VCaP (cell line): ENCODE results near the gene TMEM94.
A peak's percentile ranks its signal among the peaks of the same experiment; 100 is the strongest.

Experiments used
- H3K27ac ChIP-seq: fragments of 450-650 bp; 2 replicates; pipeline ENCODE4 v1.5.1; 2017
- TF ChIP-seq, protein P1 (sequence below): fragments of 450-650 bp; conservative IDR thresholded peaks from 2 replicates; pipeline ENCODE4 v1.5.1; 2017; ENCODE audit warnings: mild to moderate bottlenecking, moderate library complexity

The TMEM94 gene

DNA sequence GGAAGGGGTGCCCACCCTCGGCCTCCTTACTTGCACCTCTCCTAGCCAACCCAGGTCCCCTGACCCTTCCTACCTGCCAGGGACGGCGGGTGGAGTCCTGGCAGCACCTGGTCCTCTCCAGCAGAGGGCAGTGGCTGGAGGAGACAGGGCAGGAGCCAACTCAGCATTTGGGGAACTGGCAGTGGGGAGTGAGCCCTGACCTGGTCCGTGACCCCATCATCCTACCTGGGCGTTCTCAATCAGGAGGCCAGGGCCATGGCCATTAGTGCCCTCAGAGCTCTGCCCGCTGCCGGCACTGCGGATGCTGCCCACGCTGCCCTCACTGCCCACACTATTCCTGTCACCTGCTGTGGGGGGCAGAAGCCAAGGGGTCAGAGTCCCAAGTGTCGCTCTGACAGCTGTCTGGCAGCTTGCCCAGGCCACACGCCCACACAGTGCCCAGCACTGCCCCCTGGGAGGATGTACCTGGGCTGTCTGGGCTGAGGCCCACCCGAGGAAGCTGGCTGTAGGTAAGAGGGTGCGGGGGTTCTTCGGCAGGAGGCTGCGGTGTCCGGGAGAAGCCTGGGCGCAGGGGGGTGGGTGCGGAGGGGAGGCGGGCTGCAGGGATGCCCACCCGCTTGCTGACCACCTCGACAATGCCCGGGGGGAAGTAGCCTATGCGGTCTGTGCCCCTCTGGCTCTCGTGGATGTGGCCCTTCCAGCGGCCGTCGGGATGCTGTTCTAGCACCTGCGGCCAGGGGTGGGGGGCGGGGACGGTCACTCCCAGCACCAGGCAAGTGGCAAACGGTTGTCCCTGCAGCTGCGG is 48.1 kb downstream of the TMEM94 start:
- no peak overlapping the region for H3K27ac ChIP-seq
- TF ChIP-seq, protein P1, sequence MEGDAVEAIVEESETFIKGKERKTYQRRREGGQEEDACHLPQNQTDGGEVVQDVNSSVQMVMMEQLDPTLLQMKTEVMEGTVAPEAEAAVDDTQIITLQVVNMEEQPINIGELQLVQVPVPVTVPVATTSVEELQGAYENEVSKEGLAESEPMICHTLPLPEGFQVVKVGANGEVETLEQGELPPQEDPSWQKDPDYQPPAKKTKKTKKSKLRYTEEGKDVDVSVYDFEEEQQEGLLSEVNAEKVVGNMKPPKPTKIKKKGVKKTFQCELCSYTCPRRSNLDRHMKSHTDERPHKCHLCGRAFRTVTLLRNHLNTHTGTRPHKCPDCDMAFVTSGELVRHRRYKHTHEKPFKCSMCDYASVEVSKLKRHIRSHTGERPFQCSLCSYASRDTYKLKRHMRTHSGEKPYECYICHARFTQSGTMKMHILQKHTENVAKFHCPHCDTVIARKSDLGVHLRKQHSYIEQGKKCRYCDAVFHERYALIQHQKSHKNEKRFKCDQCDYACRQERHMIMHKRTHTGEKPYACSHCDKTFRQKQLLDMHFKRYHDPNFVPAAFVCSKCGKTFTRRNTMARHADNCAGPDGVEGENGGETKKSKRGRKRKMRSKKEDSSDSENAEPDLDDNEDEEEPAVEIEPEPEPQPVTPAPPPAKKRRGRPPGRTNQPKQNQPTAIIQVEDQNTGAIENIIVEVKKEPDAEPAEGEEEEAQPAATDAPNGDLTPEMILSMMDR, result peak; percentile 85

DNA sequence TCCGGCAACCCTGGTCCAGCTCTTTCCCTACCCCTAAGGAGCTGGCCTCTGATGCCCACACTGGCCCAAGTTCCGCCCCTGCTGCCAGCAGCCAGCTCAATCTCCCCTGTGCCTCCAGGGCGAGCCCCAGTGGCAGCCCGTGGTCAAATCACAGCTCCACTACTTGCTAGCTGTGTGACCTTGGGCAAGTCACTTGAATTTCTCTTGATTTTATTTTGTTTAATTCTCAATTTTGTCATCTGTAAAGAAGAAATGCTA is 48.6 kb downstream of the TMEM94 start:
- no peak overlapping the region for H3K27ac ChIP-seq
- TF ChIP-seq, protein P1, result no peak

DNA sequence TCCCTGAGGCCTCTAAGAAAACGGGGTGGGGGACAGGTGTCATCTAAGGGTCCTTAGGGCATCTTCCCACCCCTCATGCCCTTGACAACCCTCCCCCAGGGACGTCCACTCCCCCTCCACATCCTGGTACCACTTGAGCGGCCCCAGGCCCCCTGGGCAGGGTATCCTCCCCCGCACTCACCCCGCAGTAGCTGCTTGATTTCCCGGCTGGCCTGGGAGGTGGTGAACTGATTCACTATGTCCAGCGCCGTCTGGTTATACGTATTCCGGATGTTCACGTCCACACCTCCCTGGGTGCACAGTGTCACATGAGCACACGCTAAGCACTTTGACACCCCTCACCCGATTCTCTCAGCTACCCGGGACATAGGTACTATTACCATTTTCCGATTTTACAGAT is 49.2 kb downstream of the TMEM94 start:
- H3K27ac ChIP-seq, result no peak overlapping the region
- TF ChIP-seq, protein P1, result no peak

DNA sequence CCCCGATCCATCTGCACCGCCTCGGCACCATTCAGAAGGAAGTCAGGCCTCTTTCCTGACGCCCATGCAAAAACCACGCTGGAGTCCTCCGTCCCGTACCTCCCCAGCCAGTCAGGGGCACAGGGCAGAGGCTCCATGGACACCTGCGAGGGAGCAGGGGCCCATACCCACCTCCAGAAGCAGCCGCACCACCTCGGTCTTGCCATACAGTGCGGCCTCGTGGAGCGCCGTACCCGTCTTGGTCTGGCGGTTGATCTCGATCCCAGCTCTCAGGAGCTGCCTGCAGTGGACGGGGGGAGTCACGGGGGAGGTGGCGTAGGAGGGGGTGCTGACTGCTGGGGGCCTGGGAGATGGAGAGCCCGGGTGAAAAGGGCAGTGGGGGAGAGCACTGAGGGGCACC is 49.7 kb downstream of the TMEM94 start:
- H3K27ac ChIP-seq, result no peak overlapping the region
- TF ChIP-seq, protein P1, result no peak

DNA sequence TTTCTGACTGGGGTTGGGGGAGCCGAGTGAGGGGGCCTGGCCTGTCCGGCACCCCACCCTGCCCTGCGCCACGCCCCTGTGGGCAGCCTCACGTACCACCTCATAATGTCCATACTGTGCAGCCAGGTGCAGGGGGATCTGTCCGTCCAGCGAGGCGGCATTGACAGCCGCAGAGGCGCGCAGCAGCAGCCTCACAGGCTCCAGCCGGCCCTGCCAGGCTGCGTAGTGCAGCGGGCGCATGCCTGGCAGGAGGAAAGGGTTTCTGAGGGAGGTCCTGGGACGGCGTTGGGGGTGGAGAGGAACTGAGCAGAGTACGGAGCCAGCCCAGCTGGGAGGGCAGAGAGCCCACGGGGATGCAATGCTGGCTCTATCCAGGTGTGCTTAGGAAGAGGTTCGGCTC is 50.5 kb downstream of the TMEM94 start:
- H3K27ac ChIP-seq, result no peak overlapping the region
- TF ChIP-seq, protein P1, result no peak

DNA sequence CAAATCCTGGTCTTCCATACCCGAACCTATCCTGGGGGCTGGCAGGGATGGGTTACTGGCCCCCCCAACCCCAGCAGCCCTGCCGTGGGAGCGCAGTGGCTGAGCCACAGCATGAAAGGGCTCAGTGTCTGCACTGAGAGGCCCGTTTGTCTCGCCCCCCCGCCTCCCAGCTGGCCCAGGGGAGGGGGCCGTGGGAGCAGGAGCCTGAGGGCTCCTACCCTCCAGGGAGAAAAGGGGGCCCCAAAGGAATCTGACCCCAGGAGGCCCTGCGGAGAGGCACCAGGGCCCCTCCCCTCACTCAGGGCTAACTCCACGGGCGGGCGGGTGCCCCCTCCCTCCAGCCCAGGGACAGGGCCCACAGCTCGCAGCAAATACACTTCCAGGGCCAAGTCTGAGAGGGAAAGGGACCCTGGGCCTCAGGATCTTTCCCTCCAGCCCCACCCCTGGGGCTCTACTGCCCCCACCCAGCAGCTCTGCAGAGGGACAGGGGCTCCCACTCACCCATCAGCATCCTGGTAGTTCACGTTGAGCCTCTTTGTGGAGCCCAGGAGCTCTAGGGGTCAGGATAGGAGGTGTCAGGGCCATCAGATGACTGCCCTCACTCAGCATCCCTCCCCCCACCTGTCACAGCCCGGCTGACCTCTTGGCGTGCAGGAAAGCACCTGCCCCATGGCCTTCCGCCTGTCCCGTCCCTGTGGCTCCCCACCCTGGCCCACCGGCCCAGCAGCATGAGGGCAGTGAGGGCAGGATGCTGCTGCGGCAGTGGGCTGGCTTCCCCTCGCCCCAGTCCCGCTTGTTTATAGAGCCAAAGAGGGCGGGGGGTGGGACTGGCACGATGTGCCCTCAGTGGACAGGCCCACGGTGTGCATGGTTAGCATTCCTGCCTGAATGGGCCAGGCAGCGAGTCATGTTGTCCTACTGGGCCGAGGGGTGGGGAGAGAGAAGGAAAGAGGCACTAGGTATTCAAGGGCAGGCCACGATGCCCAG is 51.6 kb downstream of the TMEM94 start:
- H3K27ac ChIP-seq, result no peak overlapping the region
- TF ChIP-seq, protein P1, result no peak

DNA sequence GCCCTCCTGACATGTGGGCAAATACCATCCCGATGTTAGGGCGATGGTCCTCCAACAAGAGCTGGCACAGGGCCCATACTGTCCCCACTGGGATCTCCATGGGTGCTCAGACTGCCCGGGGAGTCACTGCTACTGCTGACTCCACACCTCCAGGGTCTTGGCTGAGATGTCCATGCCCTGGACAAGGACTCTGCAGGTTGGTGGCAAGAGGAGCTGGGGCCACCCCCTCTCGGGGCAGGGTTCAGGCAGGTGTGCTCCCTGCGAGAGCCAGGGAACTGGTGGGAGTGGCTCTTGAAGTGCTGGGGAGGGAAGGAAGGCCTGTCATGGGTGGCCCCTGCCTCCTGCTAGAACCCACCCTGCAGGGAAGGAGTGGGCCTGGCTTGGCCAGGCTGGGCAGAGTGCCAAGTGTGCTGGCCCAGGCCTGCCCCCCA is 52.5 kb downstream of the TMEM94 start:
- TF ChIP-seq, protein P1, result no peak
- no peak overlapping the region for H3K27ac ChIP-seq
